NK-92 (cell line): ENCODE data around the gene IFFO2.

Experiments
- DNase-seq: peaks from one replicate; lab custom pipeline; 2025; ENCODE audit not compliant: unreplicated experiment; lab: John Stamatoyannopoulos, UW

Gene IFFO2

GRCh38 chr1:18956193-18957135 lies at the start of gene IFFO2:
TSS of gene IFFO2 (minus strand) at chr1:18956676. CDS start at chr1:18956332, 344 bp downstream.
- DNase-seq = peak; percentile 86

DNA sequence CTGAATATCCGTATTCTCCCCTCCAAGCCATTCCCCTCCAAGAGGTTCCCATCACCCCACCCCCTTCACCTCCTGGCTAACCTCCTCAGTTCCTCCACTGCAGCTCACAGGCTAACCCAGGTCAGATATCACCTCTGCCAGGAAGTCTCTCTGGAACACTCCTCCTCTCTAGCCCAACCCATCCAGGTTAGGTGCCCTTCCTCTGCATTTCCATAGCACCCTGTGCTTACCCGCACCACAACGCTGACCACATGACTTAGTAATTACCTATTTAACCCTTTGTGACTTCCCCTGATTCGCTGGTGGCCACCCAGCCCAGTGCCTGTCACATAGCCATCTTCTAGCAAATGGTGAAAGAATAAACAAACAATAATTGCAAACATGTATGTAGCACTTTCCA lies 49.5 kb upstream of the IFFO2 start:
- no peak for DNase-seq

DNA sequence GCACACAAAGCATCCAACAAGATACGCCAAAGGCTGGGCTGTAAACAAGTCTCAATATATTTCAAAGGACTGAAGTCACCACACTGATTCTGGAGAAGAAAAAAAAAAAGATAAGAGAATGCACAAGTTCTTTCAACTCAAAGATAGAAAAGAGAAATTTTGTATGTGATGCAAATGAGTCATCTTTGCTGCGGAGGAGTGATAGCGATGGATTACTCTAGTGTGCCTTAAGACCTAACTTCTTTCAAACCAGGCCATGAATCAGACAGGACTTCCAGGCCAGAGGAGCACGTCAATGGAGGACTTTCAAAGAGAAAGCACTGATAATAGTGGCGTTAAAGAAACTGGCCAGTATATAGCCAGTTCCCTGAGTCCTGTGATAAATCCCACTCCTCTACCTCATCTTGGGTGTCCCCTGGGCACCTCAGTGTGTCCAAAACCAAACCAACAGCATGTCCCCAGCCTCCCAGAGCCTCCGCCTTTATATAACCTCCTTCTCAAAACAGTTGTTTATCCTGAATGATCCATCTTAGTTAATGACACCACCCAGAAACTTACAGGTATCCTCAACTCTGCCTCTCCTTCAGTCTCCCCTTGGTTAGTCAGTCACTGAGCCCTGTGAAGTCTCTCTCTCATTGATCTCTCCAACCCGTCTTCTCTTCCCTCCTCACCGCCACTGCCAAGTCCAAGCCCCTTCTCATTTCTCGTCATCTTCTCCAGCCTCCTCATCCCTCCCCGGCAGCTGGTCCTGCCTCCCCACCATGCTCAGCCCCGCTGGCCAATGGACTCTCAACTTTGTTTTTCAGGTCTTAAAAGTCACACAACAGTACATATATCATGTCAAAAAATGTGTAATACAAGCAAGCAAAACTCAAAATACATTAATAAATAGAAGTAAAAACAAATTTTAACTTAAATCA lies 47.2 kb upstream of the IFFO2 start:
- DNase-seq = no peak

- DNase-seq = no peak
Measured at GRCh38 chr1:19000065-19000464, 43.6 kb upstream of the IFFO2 start.

- no peak for DNase-seq
Measured at GRCh38 chr1:18999359-18999758, 42.9 kb upstream of the IFFO2 start.

GRCh38 chr1:18998016-18998724 lies 41.7 kb upstream of the IFFO2 start:
- DNase-seq = no peak

DNA sequence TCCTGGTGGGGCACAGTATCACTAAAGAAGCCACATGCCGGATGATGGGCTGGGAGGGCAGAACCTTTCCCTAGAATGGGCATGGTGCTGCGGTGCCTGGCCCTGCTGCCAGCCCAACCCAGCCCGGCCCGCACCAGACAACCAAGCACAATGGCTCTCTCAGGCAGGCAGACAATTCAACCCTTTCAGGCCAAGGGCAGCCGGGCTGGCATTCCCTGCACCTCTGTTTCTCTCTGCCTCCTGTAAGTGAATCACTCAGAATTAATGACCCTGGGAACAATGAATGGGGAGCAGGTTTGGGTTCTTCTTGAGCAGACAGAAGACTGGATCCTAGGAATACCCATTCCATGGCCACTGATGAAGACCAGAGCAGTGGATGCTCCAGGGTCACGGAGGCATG lies 41.0 kb upstream of the IFFO2 start:
- no peak for DNase-seq

GRCh38 chr1:18996548-18997177 lies 40.2 kb upstream of the IFFO2 start:
- DNase-seq = no peak

GRCh38 chr1:18994381-18994780 lies 37.9 kb upstream of the IFFO2 start:
- DNase-seq = no peak

DNA sequence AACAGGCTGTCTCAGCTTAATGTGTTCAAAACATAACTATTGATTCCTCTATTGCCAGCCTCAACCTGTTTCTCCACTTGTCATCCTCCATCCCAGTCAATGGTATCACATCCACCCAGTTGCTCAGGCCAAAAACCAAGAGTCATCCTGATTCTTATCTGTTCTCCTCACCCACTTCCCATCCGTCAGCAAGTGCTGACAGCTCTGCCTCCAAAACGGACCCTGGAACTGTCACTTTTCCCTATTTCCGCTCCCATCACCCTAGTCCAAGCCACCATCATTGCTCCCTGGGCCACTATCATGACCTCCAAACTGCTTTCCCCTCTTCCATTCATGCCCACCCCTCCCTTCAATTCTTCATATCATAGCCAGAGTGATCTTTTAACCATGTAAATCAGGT lies 36.2 kb upstream of the IFFO2 start:
- no peak for DNase-seq

DNA sequence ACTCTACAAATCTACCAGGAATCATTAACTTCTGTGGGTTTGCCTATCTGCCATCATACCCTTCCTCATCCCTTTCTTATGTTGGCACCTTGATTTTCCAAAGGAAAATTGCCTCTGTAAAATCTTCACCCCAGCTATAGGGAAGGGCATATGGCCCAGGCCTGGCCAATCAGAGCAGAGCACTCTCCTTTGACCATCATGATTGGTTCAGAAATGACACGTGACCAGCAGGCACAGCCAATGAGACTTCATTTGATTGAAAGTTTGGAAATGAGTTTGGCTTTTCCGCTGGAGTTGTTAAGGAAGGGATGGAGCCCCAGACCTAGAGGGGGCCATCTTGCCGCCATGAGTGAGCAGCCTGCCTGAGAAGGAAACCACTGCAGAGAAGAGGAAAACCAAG lies 35.1 kb upstream of the IFFO2 start:
- DNase-seq = no peak

GRCh38 chr1:18989896-18990295 lies 33.4 kb upstream of the IFFO2 start:
- no peak for DNase-seq

DNA sequence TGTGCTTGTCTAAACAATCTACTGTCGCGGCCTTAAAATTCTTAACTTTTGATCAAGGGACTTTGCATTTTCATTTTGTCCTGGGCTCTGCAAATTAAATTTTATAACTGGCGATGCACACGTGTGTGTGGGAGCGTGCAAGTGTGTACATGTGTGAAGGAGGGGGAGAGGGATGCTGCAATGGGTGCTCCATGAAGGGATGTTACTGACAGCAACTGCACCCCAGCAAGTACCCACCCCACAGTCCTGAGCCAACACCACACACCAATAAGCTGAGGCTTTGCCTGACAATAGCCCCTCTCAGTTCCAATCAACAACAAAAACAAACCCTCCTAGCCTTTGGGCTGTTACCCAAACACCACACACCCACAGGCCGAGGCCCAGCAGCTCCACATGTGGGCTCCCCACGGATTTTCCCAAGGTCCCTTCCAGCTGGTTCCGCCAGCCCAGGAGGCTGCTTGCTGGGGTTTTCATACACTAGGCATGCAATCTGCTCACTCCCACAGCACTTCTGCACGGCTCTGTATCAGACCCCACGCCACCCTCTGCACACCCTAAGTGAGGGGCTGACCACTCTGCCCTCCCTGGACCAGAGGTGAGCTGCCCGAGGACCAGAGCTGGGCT lies 32.8 kb upstream of the IFFO2 start:
- DNase-seq = no peak

DNA sequence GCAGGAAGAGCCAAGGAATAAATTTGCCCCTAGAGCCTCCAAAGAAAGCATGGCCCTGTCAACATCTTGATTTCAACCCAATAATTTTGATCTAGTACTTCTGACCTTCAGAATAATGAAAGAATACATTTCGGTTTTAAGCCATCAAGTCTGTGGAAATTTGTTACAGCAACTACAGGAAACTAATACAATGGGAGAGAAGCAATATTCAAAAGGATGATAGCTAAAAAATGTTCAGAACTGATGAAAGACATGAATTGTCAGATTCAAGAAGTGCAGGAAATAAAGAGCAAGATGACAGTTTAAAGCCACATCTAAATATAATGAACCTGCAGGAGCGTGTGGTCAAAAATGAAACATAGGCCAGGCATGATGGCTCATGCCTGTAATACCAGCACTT lies 24.8 kb upstream of the IFFO2 start:
- DNase-seq = no peak

GRCh38 chr1:18978706-18979105 lies 22.2 kb upstream of the IFFO2 start:
- no peak for DNase-seq

DNA sequence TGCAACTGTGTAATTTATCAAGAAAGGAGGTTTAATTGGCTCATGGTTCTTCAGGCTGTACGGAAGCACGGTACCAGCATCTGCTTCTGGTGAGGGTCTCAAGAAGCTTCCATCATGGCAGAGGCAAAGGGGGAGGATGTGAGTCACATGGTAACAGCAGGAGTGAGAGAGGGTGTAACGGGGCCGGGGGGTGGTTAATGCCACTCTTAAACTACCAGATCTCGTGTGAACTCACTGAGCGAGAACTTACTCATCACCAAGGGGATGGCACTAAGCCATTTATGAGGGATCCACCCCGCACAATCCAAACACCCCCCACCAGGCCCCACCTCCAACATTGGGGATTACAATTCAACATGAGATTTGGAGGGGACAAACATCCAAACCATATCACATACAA lies 21.0 kb upstream of the IFFO2 start:
- no peak for DNase-seq

- no peak for DNase-seq
Measured at GRCh38 chr1:18976096-18976495, 19.6 kb upstream of the IFFO2 start.

DNA sequence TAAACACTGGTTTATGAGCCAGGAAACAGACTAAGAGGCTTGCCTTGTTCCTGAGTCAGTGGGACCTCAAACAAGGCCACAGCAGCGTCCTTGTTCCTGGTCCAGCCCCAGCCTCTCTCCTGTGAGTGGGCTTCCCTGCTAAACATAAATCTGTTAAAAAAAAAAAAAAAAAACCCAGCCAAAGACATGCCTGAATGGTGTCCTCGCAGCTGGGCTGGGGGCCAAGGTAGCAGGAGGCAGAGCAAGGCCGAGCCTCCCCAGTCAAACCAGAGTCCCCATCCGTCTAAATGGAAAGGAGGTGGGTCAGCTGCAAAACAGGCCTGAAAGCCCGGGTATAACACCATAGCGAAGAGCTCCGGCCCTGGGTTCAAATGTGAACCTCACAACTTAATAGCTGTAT lies 18.1 kb upstream of the IFFO2 start:
- DNase-seq = no peak

DNA sequence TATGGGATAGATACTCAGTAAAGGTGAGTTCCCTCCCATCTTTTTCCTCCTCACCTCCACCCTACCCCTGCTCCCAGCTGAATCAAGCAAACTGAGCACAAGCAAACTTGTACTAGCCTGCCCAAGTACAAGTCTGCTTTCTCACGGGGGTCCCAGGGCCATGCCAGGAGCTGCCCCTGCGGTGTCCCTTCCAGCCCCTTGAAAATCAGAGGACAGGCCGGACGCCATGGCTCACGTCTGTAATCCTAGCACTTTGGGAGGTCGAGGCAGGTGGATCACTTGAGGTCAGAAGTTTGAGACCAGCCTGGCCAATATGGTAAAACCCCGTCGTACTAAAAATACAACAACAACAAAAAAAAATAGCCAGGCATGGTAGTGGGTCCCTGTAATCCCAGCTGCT lies 17.5 kb upstream of the IFFO2 start:
- no peak for DNase-seq

DNA sequence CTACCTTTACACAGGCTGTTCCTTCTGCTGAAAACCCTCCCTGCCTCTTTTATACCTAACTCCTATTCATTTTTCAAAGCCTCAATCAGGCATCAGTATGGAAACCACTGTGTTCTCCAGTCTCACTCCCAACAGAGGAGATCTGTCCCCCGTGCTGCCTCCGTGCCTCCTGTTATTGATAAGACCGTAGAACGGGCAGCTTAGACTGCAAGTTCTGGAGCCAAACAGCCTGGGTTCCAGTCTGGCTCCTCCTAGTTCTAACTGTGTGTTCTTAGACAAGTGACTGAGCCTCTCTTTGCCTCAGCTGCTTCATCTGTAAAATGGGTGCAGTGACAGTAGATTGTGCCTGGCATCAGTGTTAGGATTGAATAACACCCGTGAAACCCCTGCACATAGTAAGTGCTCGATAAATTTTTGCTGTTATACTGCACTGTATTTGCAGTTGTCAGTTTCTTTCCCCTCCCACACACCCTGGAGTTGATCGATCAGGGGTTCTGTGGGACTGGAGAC lies 17.0 kb upstream of the IFFO2 start:
- no peak for DNase-seq
